Activated CD8-positive, alpha-beta memory T cell treated with anti-CD3 and anti-CD28 coated beads for 36 hours (primary cell): Measurements from ENCODE around the gene GNG11. TPM values are rescaled to one million over a fixed set of nuclear protein-coding genes. Genes with fewer than 3 reads are reported as not detected.

Source experiments
- total RNA-seq, 2 experiments: library from RNA; stranded (reverse); gene quantifications; one replicate each; pipeline ENCODE4 v1.2.3, GENCODE V29; 2021

Gene GNG11
- total RNA-seq, 2 experiments from 2014 or later, result not detected

Other genes with a start within 250 kb of the GNG11 start
- gene TFPI2, start 31.0 kb upstream of the GNG11 start, total RNA-seq, result not detected
- gene GNGT1, start 15.2 kb upstream of the GNG11 start, total RNA-seq, result not detected
- gene BET1, start 82.6 kb downstream of the GNG11 start, total RNA-seq, result 10 to 100 TPM; 18.0 to 20.3 TPM